HFFc6 (cell line): ENCODE measurements around the gene OR8B8. TPM values are rescaled to one million over a fixed set of nuclear protein-coding genes. Genes with fewer than 3 reads are reported as not detected.

Experiments
- DNase-seq: peaks from one replicate; pipeline ENCODE4 v3.0.0-alpha.2; 2018
- H3K27ac Mint-ChIP-seq: 2 replicates; pipeline ENCODE4 v1.8.0; 2020; ENCODE audit warnings: mild to moderate bottlenecking, mixed read lengths
- H3K27me3 Mint-ChIP-seq: 2 replicates; pipeline ENCODE4 v1.8.0; 2021; ENCODE audit warnings: mild to moderate bottlenecking, moderate library complexity, mixed read lengths; ENCODE audit not compliant: insufficient read depth
- H3K36me3 Mint-ChIP-seq: 2 replicates; pipeline ENCODE4 v1.8.0; 2021; ENCODE audit warnings: low read depth, mixed read lengths
- H3K4me1 Mint-ChIP-seq: 2 replicates; pipeline ENCODE4 v1.8.0; 2020; ENCODE audit warnings: low read depth, mixed read lengths
- H3K4me3 Mint-ChIP-seq: 2 replicates; pipeline ENCODE4 v1.8.0; 2020; ENCODE audit warnings: mild to moderate bottlenecking, moderate library complexity, mixed read lengths
- H3K9me3 Mint-ChIP-seq: 2 replicates; pipeline ENCODE4 v1.8.0; 2020; ENCODE audit warnings: mild to moderate bottlenecking, mixed read lengths
- CTCF ChIP-seq: fragments of 200-600 bp; sonication (generic); IDR thresholded peaks from 2 replicates; pipeline ENCODE4 v1.5.0; 2021; ENCODE audit warnings: antibody characterized with exemption, mild to moderate bottlenecking
- total RNA-seq, 6 experiments: library from RNA; stranded (reverse); fragmentation: NEBNext Ultra II Directional; extraction: Animal tissue kit (Norgen Biotek cat#: 25700); gene quantifications; 2 replicates in 1 of 6; 3 replicates in 5 of 6; pipeline ENCODE4 v1.2.3, GENCODE V29; 2021

The OR8B8 gene
- total RNA-seq, 6 experiments from 2014 or later: not detected

- Mint-ChIP-seq H3K4me3 (no peak overlapping the region), H3K9me3 (peaks cover 4% of the 10 kb centered on the region), H3K36me3 (no peaks in the 10 kb centered on the region), H3K27ac (no peak overlapping the region), H3K27me3 (peaks cover 2% of the 10 kb centered on the region; the same call in 1 of the 2 replicates), H3K4me1 (no peaks in the 10 kb centered on the region)
- TF ChIP-seq CTCF: no peak
- no peak for DNase-seq
Measured at GRCh38 chr11:124473476-124473875, 28.0 kb upstream of the OR8B8 start.

GRCh38 chr11:124470561-124471227 is 25.2 kb upstream of the OR8B8 start:
- H3K4me3 Mint-ChIP-seq: no peak overlapping the region
- no peak for TF ChIP-seq CTCF
- DNase-seq: no peak
- H3K36me3 Mint-ChIP-seq: no peaks in the 10 kb centered on the region
- H3K4me1 Mint-ChIP-seq: no peaks in the 10 kb centered on the region
- H3K9me3 Mint-ChIP-seq: peaks cover 4% of the 10 kb centered on the region
- H3K27ac Mint-ChIP-seq: no peak overlapping the region
- H3K27me3 Mint-ChIP-seq: peaks cover 2% of the 10 kb centered on the region; the same call in 1 of the 2 replicates

GRCh38 chr11:124467381-124467927 is 22.0 kb upstream of the OR8B8 start:
- no peak for DNase-seq
- H3K4me3 Mint-ChIP-seq: no peak overlapping the region
- peaks cover 3% of the 10 kb centered on the region for H3K27me3 Mint-ChIP-seq
- H3K27ac Mint-ChIP-seq: no peak overlapping the region
- H3K36me3 Mint-ChIP-seq: no peaks in the 10 kb centered on the region
- no peak for TF ChIP-seq CTCF
- H3K9me3 Mint-ChIP-seq: peaks cover 4% of the 10 kb centered on the region
- no peaks in the 10 kb centered on the region for H3K4me1 Mint-ChIP-seq

- Mint-ChIP-seq H3K4me3 (no peak overlapping the region), H3K4me1 (no peaks in the 10 kb centered on the region), H3K36me3 (no peaks in the 10 kb centered on the region), H3K27me3 (peaks cover 1% of the 10 kb centered on the region; the same call in 1 of the 2 replicates), H3K9me3 (peaks cover 11% of the 10 kb centered on the region), H3K27ac (no peak overlapping the region)
- no peak for TF ChIP-seq CTCF
- DNase-seq: no peak
Measured at GRCh38 chr11:124465368-124465767, 19.9 kb upstream of the OR8B8 start.

GRCh38 chr11:124463990-124464389 is 18.5 kb upstream of the OR8B8 start:
- H3K27ac Mint-ChIP-seq: no peak overlapping the region
- H3K4me1 Mint-ChIP-seq: no peaks in the 10 kb centered on the region
- TF ChIP-seq CTCF: no peak
- no peak for DNase-seq
- H3K4me3 Mint-ChIP-seq: no peak overlapping the region
- H3K27me3 Mint-ChIP-seq: peaks cover 1% of the 10 kb centered on the region; the same call in 1 of the 2 replicates
- H3K36me3 Mint-ChIP-seq: no peaks in the 10 kb centered on the region
- peaks cover 17% of the 10 kb centered on the region for H3K9me3 Mint-ChIP-seq
